HCT116 (cell line): ENCODE data around the gene PTDSS2. TPM values are rescaled to one million over a fixed set of nuclear protein-coding genes. Genes with fewer than 3 reads are reported as not detected.
"Not testable (repeated sequence)": the region's sequence is repeated elsewhere in the genome, so short reads cannot be mapped to it uniquely, and the experiment has no call there.

Experiments
- ATAC-seq: fragments of 200-7000 bp; cut with Tn5 transposase; 2 replicates; pipeline ENCODE4 v1.9.1; 2020; ENCODE audit warnings: mild to moderate bottlenecking, moderate library complexity
- BruUV-seq: library from RNA; stranded (reverse); fragments of 400-500 nt; replicated peaks from 2 replicates; lab custom pipeline; 2021; lab: Mats Ljungman, UMichigan
- CTCF ChIA-PET: fragments of 300-600 bp; sonication (Branson Sonifier 250); formaldehyde crosslinking; loops from one replicate; lab custom pipeline; 2021; ENCODE audit warnings: antibody characterized with exemption; lab: Charles Lee
- POLR2A ChIA-PET: fragments of 300-600, 350-600 bp; sonication (Branson Sonifier 250); formaldehyde crosslinking; loops from one replicate; lab custom pipeline; 2021; ENCODE audit warnings: antibody characterized with exemption; lab: Charles Lee
- RAD21 ChIA-PET, 2 experiments: fragments of 300-600 bp; sonication (Branson Sonifier 250); formaldehyde crosslinking; loops; one replicate each; lab custom pipeline; 2023; ENCODE audit warnings: low total read pairs in 2 of 2; ENCODE audit not compliant: uncharacterized antibody in 2 of 2, unreplicated experiment in 2 of 2, low non-redundant PET in 1 of 2; lab: Charles Lee
- DNase-seq: peaks from one replicate; pipeline ENCODE4 v3.0.0-alpha.2; 2010; ENCODE audit warnings: low read depth, low spot score
- H2AFZ ChIP-seq: fragments of 200-600 bp; shearing (Covaris generic), sonication (generic); 2 replicates; pipeline ENCODE4 v1.6.1; 2017; ENCODE audit warnings: low read depth, mixed run types, mixed read lengths, antibody characterized with exemption, low read length; ENCODE audit not compliant: poor library complexity, severe bottlenecking
- H3K27ac ChIP-seq: 2 replicates; pipeline ENCODE4 v1.5.1; 2012; ENCODE audit warnings: low read depth, low read length
- H3K27me3 ChIP-seq: fragments of 200-600 bp; sonication (generic); 2 replicates; pipeline ENCODE4 v1.6.1; 2016; ENCODE audit warnings: mixed run types, low read length, mixed read lengths; ENCODE audit not compliant: insufficient read depth
- H3K36me3 ChIP-seq, 2 experiments: fragments of 200-500 bp in 1 of 2; fragments of 200-600 bp in 1 of 2; sonication (Bioruptor generic) in 1 of 2; sonication (generic) in 1 of 2; 2 replicates each; pipeline versions ENCODE4 v1.5.1 to v1.6.1; 2014 to 2016; ENCODE audit warnings: low read length in 2 of 2, inconsistent platforms in 1 of 2, mixed read lengths in 1 of 2, mixed run types in 1 of 2; ENCODE audit not compliant: insufficient read depth in 2 of 2, control insufficient read depth in 1 of 2
- H3K4me1 ChIP-seq, 2 experiments: fragments of 200-600 bp in 1 of 2; sonication (generic) in 1 of 2; 2 replicates each; pipeline versions ENCODE4 v1.5.1 to v1.6.1; 2012 to 2017; ENCODE audit warnings: low read length in 2 of 2, inconsistent platforms in 1 of 2, mild to moderate bottlenecking in 1 of 2, mixed read lengths in 1 of 2, mixed run types in 1 of 2, moderate library complexity in 1 of 2; ENCODE audit not compliant: insufficient read depth in 2 of 2, control insufficient read depth in 1 of 2
- H3K4me2 ChIP-seq: fragments of 200-600 bp; sonication (generic); 2 replicates; pipeline ENCODE4 v1.6.1; 2017; ENCODE audit warnings: mixed run types, low read length, mixed read lengths
- H3K4me3 ChIP-seq, 2 experiments: fragments of 200-600 bp in 1 of 2; sonication (generic) in 1 of 2; replicated peaks in 1 of 2; 2 replicates each; pipeline ENCODE4 v1.5.1; 2011 to 2016; ENCODE audit warnings: low read length in 2 of 2, control low read depth in 1 of 2, low read depth in 1 of 2, mild to moderate bottlenecking in 1 of 2, mixed read lengths in 1 of 2, mixed run types in 1 of 2
- H3K79me2 ChIP-seq: fragments of 200-600 bp; sonication (generic); 2 replicates; pipeline ENCODE4 v1.6.1; 2017; ENCODE audit warnings: mild to moderate bottlenecking, mixed run types, low read length, moderate library complexity, mixed read lengths; ENCODE audit not compliant: insufficient read depth
- H3K9ac ChIP-seq: fragments of 200-600 bp; sonication (generic); 2 replicates; pipeline ENCODE4 v1.6.1; 2016; ENCODE audit warnings: low read length, mixed read lengths
- H3K9me2 ChIP-seq: fragments of 200-600 bp; sonication (generic), shearing (Covaris generic); 2 replicates; pipeline ENCODE4 v1.6.1; 2017; ENCODE audit warnings: mixed run types, mild to moderate bottlenecking, moderate library complexity; ENCODE audit not compliant: insufficient read depth
- H3K9me3 ChIP-seq, 2 experiments: fragments of 200-500 bp in 1 of 2; fragments of 200-600 bp in 1 of 2; sonication (Bioruptor generic) in 1 of 2; sonication (generic) in 1 of 2; 2 replicates each; pipeline ENCODE4 v1.6.1; 2014 to 2017; ENCODE audit warnings: low read length in 2 of 2, mixed read lengths in 2 of 2, inconsistent platforms in 1 of 2, low read depth in 1 of 2, mild to moderate bottlenecking in 1 of 2, mixed run types in 1 of 2, moderate library complexity in 1 of 2; ENCODE audit not compliant: control insufficient read depth in 1 of 2, insufficient read depth in 1 of 2
- H4K20me1 ChIP-seq: fragments of 200-600 bp; sonication (generic), shearing (Covaris generic); 2 replicates; pipeline ENCODE4 v1.6.1; 2017; ENCODE audit warnings: mixed run types, mild to moderate bottlenecking, moderate library complexity; ENCODE audit not compliant: insufficient read depth
- ELF1 ChIP-seq: IDR thresholded peaks from 2 replicates; pipeline ENCODE4 v1.6.1; 2012; ENCODE audit warnings: low read depth, borderline replicate concordance
- EZH2phosphoT487 ChIP-seq: fragments of 200-600 bp; IDR thresholded peaks from 2 replicates; pipeline ENCODE4 v1.6.1; 2018; ENCODE audit warnings: antibody characterized with exemption, borderline replicate concordance
- JUND ChIP-seq: IDR thresholded peaks from 2 replicates; pipeline ENCODE4 v1.6.1; 2012
- MAX ChIP-seq: IDR thresholded peaks from 2 replicates; pipeline ENCODE4 v1.6.1; 2012
- POLR2A ChIP-seq: IDR thresholded peaks from 2 replicates; pipeline ENCODE4 v1.7.0; 2011; ENCODE audit warnings: borderline replicate concordance; ENCODE audit not compliant: insufficient read depth, insufficient read length; ENCODE audit errors: extremely low read depth
- POLR2AphosphoS5 ChIP-seq: IDR thresholded peaks from 2 replicates; pipeline ENCODE4 v1.6.1; 2011; ENCODE audit warnings: mild to moderate bottlenecking, low read depth, low read length, moderate library complexity
- SIN3A ChIP-seq: IDR thresholded peaks from 2 replicates; pipeline ENCODE4 v1.6.1; 2012; ENCODE audit warnings: low read depth
- SP1 ChIP-seq: IDR thresholded peaks from 2 replicates; pipeline ENCODE4 v1.6.1; 2012; ENCODE audit warnings: low read depth
- YY1 ChIP-seq: IDR thresholded peaks from 2 replicates; pipeline ENCODE4 v1.6.1; 2011; ENCODE audit warnings: low read length, low read depth, moderate library complexity, mild to moderate bottlenecking; ENCODE audit not compliant: insufficient replicate concordance; ENCODE audit errors: extremely low read depth
- ZFX ChIP-seq: fragments of 450-650 bp; IDR thresholded peaks from 2 replicates; pipeline ENCODE4 v1.6.1; 2017
- intact Hi-C: fragments of 100-400 bp; cut with micrococcal nuclease; formaldehyde crosslinking; loops from 2 replicates; pipeline ENCODE4 v1.10.0; 2022
- total RNA-seq: library from RNA; stranded (reverse); gene quantifications from one replicate; pipeline ENCODE4 v1.2.1, GENCODE V29; 2021; ENCODE audit not compliant: unreplicated experiment
- TF ChIP-seq, protein P1 (sequence below): IDR thresholded peaks from 2 replicates; pipeline ENCODE4 v1.6.1; 2012
- TF ChIP-seq, protein P2 (sequence below), 3 experiments: fragments of 200-600 bp in 1 of 3; sonication (generic) in 1 of 3; IDR thresholded peaks in 2 of 3; conservative IDR thresholded peaks in 1 of 3; 2 replicates each; pipeline ENCODE4 v1.5.1; 2012 to 2017; ENCODE audit warnings: low read depth in 2 of 3, low read length in 2 of 3, antibody characterized with exemption in 1 of 3, borderline replicate concordance in 1 of 3, control low read depth in 1 of 3, mild to moderate bottlenecking in 1 of 3, mixed read lengths in 1 of 3, mixed run types in 1 of 3, moderate library complexity in 1 of 3; ENCODE audit not compliant: insufficient read depth in 1 of 3

The PTDSS2 gene
- total RNA-seq, 1 experiment from 2014 or later: 40.1 TPM

DNA sequence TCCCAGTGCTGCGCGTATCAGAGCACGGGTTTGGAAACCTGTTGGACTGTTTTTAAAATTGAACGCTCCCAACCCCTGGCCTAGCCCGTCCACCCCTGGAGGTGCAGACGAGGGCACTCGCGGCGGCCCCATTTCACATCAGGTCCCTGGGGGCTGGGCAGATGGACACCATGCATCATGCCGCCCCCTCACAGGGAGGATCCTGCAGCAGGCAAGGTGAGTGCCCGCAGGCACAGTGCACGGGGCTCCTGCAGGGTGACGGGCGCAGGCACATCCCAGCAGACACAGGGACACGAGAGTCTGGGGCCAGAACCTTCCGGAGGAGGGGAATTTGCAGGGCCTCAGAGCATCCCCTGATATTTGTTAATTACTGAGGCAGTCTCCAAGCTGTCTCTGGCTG, 15.6 kb upstream of the PTDSS2 start:
- intact Hi-C loops: no loop called here
- ChIA-PET CTCF (no interaction called here), POLR2A (no interaction called here)

GRCh38 chr11:434999-435740, 14.9 kb upstream of the PTDSS2 start:
- POLR2A ChIA-PET, H3K4me3 ChIP-seq, DNase-seq, RAD21 ChIA-PET, H2AFZ ChIP-seq, CTCF ChIA-PET, H3K4me2 ChIP-seq, ATAC-seq, H3K27ac ChIP-seq, H3K9me3 ChIP-seq, intact Hi-C loops, H3K4me1 ChIP-seq, H3K36me3 ChIP-seq, H3K9ac ChIP-seq, H4K20me1 ChIP-seq, H3K9me2 ChIP-seq, H3K27me3 ChIP-seq, BruUV-seq: not testable (repeated sequence)
- peaks cover 14% of the 10 kb centered on the region; the same call in 1 of the 2 replicates for H3K79me2 ChIP-seq

More for the DNA sequence above, 15.6 kb upstream of the PTDSS2 start:
- Histone ChIP-seq H3K4me1 (no peaks in the 10 kb centered on the region; a peak in 1 of 4 replicates), H3K36me3 (0 out of 4 replicates have a peak, but pooled peaks cover 0 to 3% of the 10 kb centered on the region in 2 experiments), H3K27ac (no peak overlapping the region), H3K4me3 (no peak overlapping the region), H3K79me2 (peaks cover 10% of the 10 kb centered on the region; the same call in 1 of the 2 replicates), H3K9me2 (no peaks in the 10 kb centered on the region), H3K27me3 (no peaks in the 10 kb centered on the region), H3K9me3 (no peaks in the 10 kb centered on the region; a peak in 1 of 4 replicates), H2AFZ (no peak overlapping the region), H4K20me1 (no peaks in the 10 kb centered on the region), H3K4me2 (no peak overlapping the region), H3K9ac (no peak overlapping the region)
- no TSS peak for BruUV-seq
- ATAC-seq: no peak
- DNase-seq: no peak
- RAD21 ChIA-PET: no interaction called here
- TF ChIP-seq POLR2A: no peak
- TF ChIP-seq, protein P1, sequence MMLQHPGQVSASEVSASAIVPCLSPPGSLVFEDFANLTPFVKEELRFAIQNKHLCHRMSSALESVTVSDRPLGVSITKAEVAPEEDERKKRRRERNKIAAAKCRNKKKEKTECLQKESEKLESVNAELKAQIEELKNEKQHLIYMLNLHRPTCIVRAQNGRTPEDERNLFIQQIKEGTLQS: no peak
- TF ChIP-seq, protein P2, sequence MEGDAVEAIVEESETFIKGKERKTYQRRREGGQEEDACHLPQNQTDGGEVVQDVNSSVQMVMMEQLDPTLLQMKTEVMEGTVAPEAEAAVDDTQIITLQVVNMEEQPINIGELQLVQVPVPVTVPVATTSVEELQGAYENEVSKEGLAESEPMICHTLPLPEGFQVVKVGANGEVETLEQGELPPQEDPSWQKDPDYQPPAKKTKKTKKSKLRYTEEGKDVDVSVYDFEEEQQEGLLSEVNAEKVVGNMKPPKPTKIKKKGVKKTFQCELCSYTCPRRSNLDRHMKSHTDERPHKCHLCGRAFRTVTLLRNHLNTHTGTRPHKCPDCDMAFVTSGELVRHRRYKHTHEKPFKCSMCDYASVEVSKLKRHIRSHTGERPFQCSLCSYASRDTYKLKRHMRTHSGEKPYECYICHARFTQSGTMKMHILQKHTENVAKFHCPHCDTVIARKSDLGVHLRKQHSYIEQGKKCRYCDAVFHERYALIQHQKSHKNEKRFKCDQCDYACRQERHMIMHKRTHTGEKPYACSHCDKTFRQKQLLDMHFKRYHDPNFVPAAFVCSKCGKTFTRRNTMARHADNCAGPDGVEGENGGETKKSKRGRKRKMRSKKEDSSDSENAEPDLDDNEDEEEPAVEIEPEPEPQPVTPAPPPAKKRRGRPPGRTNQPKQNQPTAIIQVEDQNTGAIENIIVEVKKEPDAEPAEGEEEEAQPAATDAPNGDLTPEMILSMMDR (IDR thresholded peaks at IDR 0.05 in 2 of 3, conservative IDR thresholded peaks at IDR 0.05 in 1 of 3; ENCODE audit: borderline replicate concordance in 1 of 3, insufficient read depth in 1 of 3, low read depth in 2 of 3, low read length in 2 of 3): no peak
- TF ChIP-seq SP1: no peak
- TF ChIP-seq ELF1: no peak
- TF ChIP-seq ZFX: no peak
- TF ChIP-seq JUND: no peak
- no peak for TF ChIP-seq MAX
- TF ChIP-seq SIN3A: no peak
- no peak for TF ChIP-seq YY1
- TF ChIP-seq EZH2phosphoT487: no peak
- TF ChIP-seq POLR2AphosphoS5: no peak
